PFSK-1 (cell line): ENCODE measurements around the gene NOX4.

ENCODE experiments used
- POLR2AphosphoS5 ChIP-seq: IDR thresholded peaks from 2 replicates; pipeline ENCODE4 v1.6.1; 2012; ENCODE audit warnings: low read depth, mild to moderate bottlenecking, control low read depth, low read length, moderate library complexity
- SIN3A ChIP-seq: IDR thresholded peaks from 2 replicates; pipeline ENCODE4 v1.6.1; 2012; ENCODE audit warnings: mild to moderate bottlenecking, low read length, moderate library complexity, borderline replicate concordance; ENCODE audit not compliant: insufficient read depth
- TAF1 ChIP-seq: IDR thresholded peaks from 2 replicates; pipeline ENCODE4 v1.6.1; 2012; ENCODE audit warnings: low read length, control low read depth, borderline replicate concordance; ENCODE audit not compliant: insufficient read depth
- TF ChIP-seq, protein P1 (sequence below), 2 experiments: IDR thresholded peaks; 2 replicates each; pipeline versions ENCODE4 v1.6.1 to v1.8.0; 2011 to 2012; ENCODE audit warnings: low read depth in 2 of 2, low read length in 2 of 2, control low read depth in 1 of 2, inconsistent platforms in 1 of 2, mild to moderate bottlenecking in 1 of 2, moderate library complexity in 1 of 2; ENCODE audit not compliant: insufficient read depth in 1 of 2

DNA sequence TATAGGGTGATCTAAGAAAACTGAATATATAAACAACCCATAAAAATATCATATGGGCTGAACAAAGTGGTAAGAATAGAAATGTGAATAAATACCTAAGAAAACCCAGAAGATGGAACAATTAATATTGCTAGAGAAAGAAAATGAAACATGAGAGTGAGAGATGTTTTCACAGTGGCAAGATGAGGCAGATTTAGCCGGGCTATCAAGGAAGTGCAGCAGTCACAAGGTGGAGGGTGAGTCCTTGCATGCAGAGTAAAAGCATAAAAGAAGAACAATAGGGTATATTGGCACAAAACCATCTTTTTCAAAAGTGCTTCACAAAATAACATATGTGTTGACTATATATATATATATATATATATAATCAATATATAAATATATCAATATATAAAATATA lies 49.6 kb downstream of the NOX4 start:
- TF ChIP-seq, protein P1, sequence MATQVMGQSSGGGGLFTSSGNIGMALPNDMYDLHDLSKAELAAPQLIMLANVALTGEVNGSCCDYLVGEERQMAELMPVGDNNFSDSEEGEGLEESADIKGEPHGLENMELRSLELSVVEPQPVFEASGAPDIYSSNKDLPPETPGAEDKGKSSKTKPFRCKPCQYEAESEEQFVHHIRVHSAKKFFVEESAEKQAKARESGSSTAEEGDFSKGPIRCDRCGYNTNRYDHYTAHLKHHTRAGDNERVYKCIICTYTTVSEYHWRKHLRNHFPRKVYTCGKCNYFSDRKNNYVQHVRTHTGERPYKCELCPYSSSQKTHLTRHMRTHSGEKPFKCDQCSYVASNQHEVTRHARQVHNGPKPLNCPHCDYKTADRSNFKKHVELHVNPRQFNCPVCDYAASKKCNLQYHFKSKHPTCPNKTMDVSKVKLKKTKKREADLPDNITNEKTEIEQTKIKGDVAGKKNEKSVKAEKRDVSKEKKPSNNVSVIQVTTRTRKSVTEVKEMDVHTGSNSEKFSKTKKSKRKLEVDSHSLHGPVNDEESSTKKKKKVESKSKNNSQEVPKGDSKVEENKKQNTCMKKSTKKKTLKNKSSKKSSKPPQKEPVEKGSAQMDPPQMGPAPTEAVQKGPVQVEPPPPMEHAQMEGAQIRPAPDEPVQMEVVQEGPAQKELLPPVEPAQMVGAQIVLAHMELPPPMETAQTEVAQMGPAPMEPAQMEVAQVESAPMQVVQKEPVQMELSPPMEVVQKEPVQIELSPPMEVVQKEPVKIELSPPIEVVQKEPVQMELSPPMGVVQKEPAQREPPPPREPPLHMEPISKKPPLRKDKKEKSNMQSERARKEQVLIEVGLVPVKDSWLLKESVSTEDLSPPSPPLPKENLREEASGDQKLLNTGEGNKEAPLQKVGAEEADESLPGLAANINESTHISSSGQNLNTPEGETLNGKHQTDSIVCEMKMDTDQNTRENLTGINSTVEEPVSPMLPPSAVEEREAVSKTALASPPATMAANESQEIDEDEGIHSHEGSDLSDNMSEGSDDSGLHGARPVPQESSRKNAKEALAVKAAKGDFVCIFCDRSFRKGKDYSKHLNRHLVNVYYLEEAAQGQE (IDR thresholded peaks at IDR 0.05; ENCODE audit: insufficient read depth in 1 of 2, low read depth in 2 of 2, low read length in 2 of 2): no peak
- TF ChIP-seq SIN3A (no peak), POLR2AphosphoS5 (no peak), TAF1 (no peak)
